HepG2 (cell line): ENCODE data around the gene CLUH. TPM values are rescaled to one million over a fixed set of nuclear protein-coding genes. Genes with fewer than 3 reads are reported as not detected.

ENCODE experiments used
- CCDC6 ChIP-seq: sonication (generic); formaldehyde crosslinking; IDR thresholded peaks from 2 replicates; pipeline ENCODE4 v1.8.1; 2022; ENCODE audit warnings: mild to moderate bottlenecking, missing genetic modification reagents, moderate library complexity
- CENPT ChIP-seq: sonication (generic); formaldehyde crosslinking; IDR thresholded peaks from 2 replicates; pipeline ENCODE4 v1.8.0; 2022; ENCODE audit warnings: low read depth, mild to moderate bottlenecking, moderate library complexity, missing genetic modification reagents
- IKZF4 ChIP-seq: sonication (generic); formaldehyde crosslinking; IDR thresholded peaks from 2 replicates; pipeline ENCODE4 v1.5.1; 2020; ENCODE audit warnings: borderline replicate concordance, mild to moderate bottlenecking, low read depth, missing genetic modification reagents; ENCODE audit errors: not compliant biosample characterization
- SAFB2 ChIP-seq: sonication (generic); formaldehyde crosslinking; IDR thresholded peaks from 2 replicates; pipeline ENCODE4 v1.5.1; 2020; ENCODE audit warnings: missing genetic modification reagents, low read depth, mild to moderate bottlenecking, borderline replicate concordance
- SCMH1 ChIP-seq: sonication (generic); formaldehyde crosslinking; IDR thresholded peaks from 2 replicates; pipeline ENCODE4 v1.9.0; 2021; ENCODE audit warnings: missing genetic modification reagents, mild to moderate bottlenecking, borderline replicate concordance
- TRIM24 ChIP-seq: sonication (generic); formaldehyde crosslinking; IDR thresholded peaks from 2 replicates; pipeline ENCODE4 v1.8.0; 2022; ENCODE audit warnings: mild to moderate bottlenecking, missing genetic modification reagents
- ZFX ChIP-seq: sonication (generic); formaldehyde crosslinking; IDR thresholded peaks from 2 replicates; pipeline ENCODE4 v1.4.0; 2020; ENCODE audit warnings: mild to moderate bottlenecking, low read depth, missing genetic modification reagents, moderate library complexity
- ZNF207 ChIP-seq: fragments of 450-650 bp; IDR thresholded peaks from 2 replicates; pipeline ENCODE4 v1.6.1; 2016; ENCODE audit warnings: antibody characterized with exemption, borderline replicate concordance
- ZNF30 ChIP-seq: sonication (generic); formaldehyde crosslinking; IDR thresholded peaks from 2 replicates; pipeline ENCODE4 v1.5.0; 2020; ENCODE audit warnings: mild to moderate bottlenecking, missing genetic modification reagents
- ZNF557 ChIP-seq: sonication (generic); formaldehyde crosslinking; IDR thresholded peaks from 2 replicates; pipeline ENCODE4 v1.4.0; 2020; ENCODE audit warnings: missing genetic modification reagents
- ZSCAN31 ChIP-seq: sonication (generic); formaldehyde crosslinking; IDR thresholded peaks from 2 replicates; pipeline ENCODE4 v1.5.0; 2020; ENCODE audit warnings: low read depth, mild to moderate bottlenecking, missing genetic modification reagents
- ZSCAN9 ChIP-seq: IDR thresholded peaks from 2 replicates; pipeline ENCODE4 v1.6.1; 2016; ENCODE audit warnings: borderline replicate concordance
- polyA plus RNA-seq, 8 experiments: library from polyadenylated mRNA; depleted of rRNA in 3 of 8; stranded (reverse) in 7 of 8; unstranded in 1 of 8; fragments of >200 nt; fragmentation: Illumina TruSeq in 4 of 8; extraction: Trizol in 4 of 8; gene quantifications; 2 replicates each; pipeline versions ENCODE4 v1.2.1 to v1.2.3, GENCODE V29; 2011 to 2016; ENCODE audit warnings: low read depth in 4 of 8, missing spikeins in 1 of 8, mixed read lengths in 1 of 8; ENCODE audit not compliant: insufficient read depth in 1 of 8
- total RNA-seq, 5 experiments: library from RNA; depleted of rRNA; stranded (reverse); fragments of >200 nt; fragmentation: Illumina TruSeq; extraction: Trizol; gene quantifications; 2 replicates each; pipeline ENCODE4 v1.2.3, GENCODE V29; 2016; ENCODE audit warnings: low read depth in 1 of 5
- TF ChIP-seq, protein P1 (sequence below): sonication (generic); formaldehyde crosslinking; IDR thresholded peaks from 2 replicates; pipeline ENCODE4 v1.5.0; 2020; ENCODE audit warnings: missing genetic modification reagents
- TF ChIP-seq, protein P2 (sequence below): sonication (generic); formaldehyde crosslinking; IDR thresholded peaks from 2 replicates; pipeline ENCODE4 v1.8.0; 2022; ENCODE audit warnings: mild to moderate bottlenecking, missing genetic modification reagents
- TF ChIP-seq, protein P3 (sequence below): sonication (generic); formaldehyde crosslinking; IDR thresholded peaks from 2 replicates; pipeline ENCODE4 v1.5.1; 2020; ENCODE audit warnings: mild to moderate bottlenecking, missing genetic modification reagents, borderline replicate concordance
- TF ChIP-seq, protein P4 (sequence below): sonication (generic); formaldehyde crosslinking; conservative IDR thresholded peaks from 2 replicates; pipeline ENCODE4 v1.4.0; 2020; ENCODE audit warnings: mild to moderate bottlenecking, missing genetic modification reagents, moderate library complexity
- TF ChIP-seq, protein P5 (sequence below): sonication (generic); formaldehyde crosslinking; IDR thresholded peaks from 2 replicates; pipeline ENCODE4 v1.4.0; 2020; ENCODE audit warnings: missing genetic modification reagents

Gene CLUH
- total and polyA plus RNA-seq, 2 of the 13 experiments (the other 11 are each of a cell fraction or from before 2014, with no cell fraction given): 30.9 to 60.5 TPM

DNA sequence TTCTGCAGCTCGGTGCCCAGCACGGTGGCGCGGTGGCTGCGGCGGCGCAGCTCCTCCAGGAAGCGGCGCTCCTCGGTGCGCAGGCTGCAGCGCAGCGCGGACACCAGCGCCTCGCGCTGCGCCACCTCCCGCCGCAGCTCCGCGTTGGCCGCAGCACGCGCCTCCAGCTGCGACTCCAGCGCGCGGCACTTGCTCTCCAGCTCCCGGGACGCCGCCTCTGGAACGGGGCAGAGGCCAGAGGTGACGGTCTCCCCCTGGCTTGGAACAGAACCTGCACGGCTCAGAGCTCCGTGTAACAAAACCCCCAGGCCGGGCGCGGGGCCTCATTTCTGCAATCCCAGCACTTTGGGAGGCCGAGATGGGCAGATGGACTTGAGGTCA, 13.2 kb upstream of the CLUH start (continued):
- TF ChIP-seq CCDC6 (CRISPR knock-in tag) (peak; percentile 49; the same call in 1 of the 2 replicates), ZSCAN9 (no peak), TRIM24 (CRISPR knock-in tag) (no peak), ZNF207 (no peak), ZNF30 (CRISPR knock-in tag) (no peak), CENPT (CRISPR knock-in tag) (no peak; the same call in 1 of the 2 replicates), IKZF4 (CRISPR knock-in tag) (peak; percentile 42), ZFX (CRISPR knock-in tag) (0 out of 2 replicates have a peak, but pooled peaks have one; percentile 16), ZSCAN31 (CRISPR knock-in tag) (peak; percentile 29; the same call in 1 of the 2 replicates), SCMH1 (CRISPR knock-in tag) (no peak), SAFB2 (CRISPR knock-in tag) (peak; percentile 49; the same call in 1 of the 2 replicates), ZNF557 (peak; percentile 61; the same call in 1 of the 2 replicates)
- TF ChIP-seq, protein P1, sequence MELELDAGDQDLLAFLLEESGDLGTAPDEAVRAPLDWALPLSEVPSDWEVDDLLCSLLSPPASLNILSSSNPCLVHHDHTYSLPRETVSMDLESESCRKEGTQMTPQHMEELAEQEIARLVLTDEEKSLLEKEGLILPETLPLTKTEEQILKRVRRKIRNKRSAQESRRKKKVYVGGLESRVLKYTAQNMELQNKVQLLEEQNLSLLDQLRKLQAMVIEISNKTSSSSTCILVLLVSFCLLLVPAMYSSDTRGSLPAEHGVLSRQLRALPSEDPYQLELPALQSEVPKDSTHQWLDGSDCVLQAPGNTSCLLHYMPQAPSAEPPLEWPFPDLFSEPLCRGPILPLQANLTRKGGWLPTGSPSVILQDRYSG (CRISPR knock-in tag): 0 out of 2 replicates have a peak, but pooled peaks have one; percentile 53
- TF ChIP-seq, protein P2, sequence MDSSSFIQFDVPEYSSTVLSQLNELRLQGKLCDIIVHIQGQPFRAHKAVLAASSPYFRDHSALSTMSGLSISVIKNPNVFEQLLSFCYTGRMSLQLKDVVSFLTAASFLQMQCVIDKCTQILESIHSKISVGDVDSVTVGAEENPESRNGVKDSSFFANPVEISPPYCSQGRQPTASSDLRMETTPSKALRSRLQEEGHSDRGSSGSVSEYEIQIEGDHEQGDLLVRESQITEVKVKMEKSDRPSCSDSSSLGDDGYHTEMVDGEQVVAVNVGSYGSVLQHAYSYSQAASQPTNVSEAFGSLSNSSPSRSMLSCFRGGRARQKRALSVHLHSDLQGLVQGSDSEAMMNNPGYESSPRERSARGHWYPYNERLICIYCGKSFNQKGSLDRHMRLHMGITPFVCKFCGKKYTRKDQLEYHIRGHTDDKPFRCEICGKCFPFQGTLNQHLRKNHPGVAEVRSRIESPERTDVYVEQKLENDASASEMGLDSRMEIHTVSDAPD: no peak
- TF ChIP-seq, protein P3, sequence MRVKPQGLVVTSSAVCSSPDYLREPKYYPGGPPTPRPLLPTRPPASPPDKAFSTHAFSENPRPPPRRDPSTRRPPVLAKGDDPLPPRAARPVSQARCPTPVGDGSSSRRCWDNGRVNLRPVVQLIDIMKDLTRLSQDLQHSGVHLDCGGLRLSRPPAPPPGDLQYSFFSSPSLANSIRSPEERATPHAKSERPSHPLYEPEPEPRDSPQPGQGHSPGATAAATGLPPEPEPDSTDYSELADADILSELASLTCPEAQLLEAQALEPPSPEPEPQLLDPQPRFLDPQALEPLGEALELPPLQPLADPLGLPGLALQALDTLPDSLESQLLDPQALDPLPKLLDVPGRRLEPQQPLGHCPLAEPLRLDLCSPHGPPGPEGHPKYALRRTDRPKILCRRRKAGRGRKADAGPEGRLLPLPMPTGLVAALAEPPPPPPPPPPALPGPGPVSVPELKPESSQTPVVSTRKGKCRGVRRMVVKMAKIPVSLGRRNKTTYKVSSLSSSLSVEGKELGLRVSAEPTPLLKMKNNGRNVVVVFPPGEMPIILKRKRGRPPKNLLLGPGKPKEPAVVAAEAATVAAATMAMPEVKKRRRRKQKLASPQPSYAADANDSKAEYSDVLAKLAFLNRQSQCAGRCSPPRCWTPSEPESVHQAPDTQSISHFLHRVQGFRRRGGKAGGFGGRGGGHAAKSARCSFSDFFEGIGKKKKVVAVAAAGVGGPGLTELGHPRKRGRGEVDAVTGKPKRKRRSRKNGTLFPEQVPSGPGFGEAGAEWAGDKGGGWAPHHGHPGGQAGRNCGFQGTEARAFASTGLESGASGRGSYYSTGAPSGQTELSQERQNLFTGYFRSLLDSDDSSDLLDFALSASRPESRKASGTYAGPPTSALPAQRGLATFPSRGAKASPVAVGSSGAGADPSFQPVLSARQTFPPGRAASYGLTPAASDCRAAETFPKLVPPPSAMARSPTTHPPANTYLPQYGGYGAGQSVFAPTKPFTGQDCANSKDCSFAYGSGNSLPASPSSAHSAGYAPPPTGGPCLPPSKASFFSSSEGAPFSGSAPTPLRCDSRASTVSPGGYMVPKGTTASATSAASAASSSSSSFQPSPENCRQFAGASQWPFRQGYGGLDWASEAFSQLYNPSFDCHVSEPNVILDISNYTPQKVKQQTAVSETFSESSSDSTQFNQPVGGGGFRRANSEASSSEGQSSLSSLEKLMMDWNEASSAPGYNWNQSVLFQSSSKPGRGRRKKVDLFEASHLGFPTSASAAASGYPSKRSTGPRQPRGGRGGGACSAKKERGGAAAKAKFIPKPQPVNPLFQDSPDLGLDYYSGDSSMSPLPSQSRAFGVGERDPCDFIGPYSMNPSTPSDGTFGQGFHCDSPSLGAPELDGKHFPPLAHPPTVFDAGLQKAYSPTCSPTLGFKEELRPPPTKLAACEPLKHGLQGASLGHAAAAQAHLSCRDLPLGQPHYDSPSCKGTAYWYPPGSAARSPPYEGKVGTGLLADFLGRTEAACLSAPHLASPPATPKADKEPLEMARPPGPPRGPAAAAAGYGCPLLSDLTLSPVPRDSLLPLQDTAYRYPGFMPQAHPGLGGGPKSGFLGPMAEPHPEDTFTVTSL (CRISPR knock-in tag): no peak
- TF ChIP-seq, protein P4, sequence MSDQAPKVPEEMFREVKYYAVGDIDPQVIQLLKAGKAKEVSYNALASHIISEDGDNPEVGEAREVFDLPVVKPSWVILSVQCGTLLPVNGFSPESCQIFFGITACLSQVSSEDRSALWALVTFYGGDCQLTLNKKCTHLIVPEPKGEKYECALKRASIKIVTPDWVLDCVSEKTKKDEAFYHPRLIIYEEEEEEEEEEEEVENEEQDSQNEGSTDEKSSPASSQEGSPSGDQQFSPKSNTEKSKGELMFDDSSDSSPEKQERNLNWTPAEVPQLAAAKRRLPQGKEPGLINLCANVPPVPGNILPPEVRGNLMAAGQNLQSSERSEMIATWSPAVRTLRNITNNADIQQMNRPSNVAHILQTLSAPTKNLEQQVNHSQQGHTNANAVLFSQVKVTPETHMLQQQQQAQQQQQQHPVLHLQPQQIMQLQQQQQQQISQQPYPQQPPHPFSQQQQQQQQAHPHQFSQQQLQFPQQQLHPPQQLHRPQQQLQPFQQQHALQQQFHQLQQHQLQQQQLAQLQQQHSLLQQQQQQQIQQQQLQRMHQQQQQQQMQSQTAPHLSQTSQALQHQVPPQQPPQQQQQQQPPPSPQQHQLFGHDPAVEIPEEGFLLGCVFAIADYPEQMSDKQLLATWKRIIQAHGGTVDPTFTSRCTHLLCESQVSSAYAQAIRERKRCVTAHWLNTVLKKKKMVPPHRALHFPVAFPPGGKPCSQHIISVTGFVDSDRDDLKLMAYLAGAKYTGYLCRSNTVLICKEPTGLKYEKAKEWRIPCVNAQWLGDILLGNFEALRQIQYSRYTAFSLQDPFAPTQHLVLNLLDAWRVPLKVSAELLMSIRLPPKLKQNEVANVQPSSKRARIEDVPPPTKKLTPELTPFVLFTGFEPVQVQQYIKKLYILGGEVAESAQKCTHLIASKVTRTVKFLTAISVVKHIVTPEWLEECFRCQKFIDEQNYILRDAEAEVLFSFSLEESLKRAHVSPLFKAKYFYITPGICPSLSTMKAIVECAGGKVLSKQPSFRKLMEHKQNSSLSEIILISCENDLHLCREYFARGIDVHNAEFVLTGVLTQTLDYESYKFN (CRISPR knock-in tag): no peak
- TF ChIP-seq, protein P5, sequence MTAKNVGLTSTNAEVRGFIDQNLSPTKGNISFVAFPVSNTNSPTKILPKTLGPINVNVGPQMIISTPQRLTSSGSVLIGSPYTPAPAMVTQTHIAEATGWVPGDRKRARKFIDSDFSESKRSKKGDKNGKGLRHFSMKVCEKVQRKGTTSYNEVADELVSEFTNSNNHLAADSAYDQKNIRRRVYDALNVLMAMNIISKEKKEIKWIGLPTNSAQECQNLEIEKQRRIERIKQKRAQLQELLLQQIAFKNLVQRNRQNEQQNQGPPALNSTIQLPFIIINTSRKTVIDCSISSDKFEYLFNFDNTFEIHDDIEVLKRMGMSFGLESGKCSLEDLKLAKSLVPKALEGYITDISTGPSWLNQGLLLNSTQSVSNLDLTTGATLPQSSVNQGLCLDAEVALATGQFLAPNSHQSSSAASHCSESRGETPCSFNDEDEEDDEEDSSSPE: peak; percentile 75
